GM12892 (cell line): Measurements from ENCODE around the gene SLC22A1.

Source experiments
- POLR2A ChIP-seq: IDR thresholded peaks from 2 replicates; pipeline ENCODE4 v1.6.1; 2011; ENCODE audit warnings: low read depth, low read length, control low read depth
- TAF1 ChIP-seq: IDR thresholded peaks from 2 replicates; pipeline ENCODE4 v1.6.1; 2011; ENCODE audit warnings: low read depth, mild to moderate bottlenecking, control low read depth, low read length, borderline replicate concordance

- TF ChIP-seq TAF1 (no peak), POLR2A (no peak)
These were observed 39.5 kb downstream of the SLC22A1 start for GRCh38 chr6:160160929-160161646.
